Cerebellar nuclear complex (tissue), 1 donor: Measurements from ENCODE around the gene UNC5C.

Experiments
- DNase-seq, 2 experiments: peaks; one replicate each; lab custom pipeline; 2025; lab: John Stamatoyannopoulos, UW

Gene UNC5C

DNA sequence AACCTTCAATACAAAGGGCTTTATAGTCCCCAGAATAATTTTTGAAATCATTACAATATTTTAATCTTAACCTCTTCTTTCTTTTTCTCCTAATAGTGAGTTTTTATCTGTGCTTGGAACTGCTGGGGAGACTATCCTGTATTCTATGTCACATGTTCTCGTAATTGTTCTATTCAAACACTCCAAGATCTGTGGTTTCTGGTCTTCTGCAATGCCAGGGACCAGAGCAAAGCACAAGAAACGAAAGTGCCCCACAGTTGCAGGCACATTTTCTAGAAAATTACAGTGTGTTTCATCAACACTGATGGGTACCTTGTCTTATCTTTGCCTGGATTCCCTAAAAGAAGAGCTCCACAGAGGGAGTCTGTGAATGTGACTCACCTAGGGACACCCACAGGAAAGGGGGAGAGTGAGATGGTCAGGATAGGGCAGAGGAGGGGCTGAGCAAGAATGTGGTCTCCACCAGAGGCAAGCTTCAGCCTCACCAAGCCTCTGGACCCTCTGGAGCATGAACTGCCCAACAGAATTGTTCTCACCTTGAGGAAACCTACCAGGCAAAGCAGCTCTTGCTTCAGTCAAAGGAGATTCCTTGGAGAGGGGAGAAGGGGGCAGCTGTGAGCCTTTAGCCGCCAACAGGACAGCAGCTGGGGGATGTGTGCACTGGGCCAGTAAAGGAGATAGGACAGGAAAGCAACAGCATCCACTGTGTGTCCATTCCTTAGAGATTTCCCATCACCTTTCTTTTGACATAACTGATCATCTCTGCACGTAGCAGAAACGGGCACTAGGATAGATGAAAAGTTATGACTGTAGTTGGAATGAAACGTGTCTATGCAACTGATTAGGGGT is 25.9 kb downstream of the UNC5C start:
- DNase-seq = no peak

DNA sequence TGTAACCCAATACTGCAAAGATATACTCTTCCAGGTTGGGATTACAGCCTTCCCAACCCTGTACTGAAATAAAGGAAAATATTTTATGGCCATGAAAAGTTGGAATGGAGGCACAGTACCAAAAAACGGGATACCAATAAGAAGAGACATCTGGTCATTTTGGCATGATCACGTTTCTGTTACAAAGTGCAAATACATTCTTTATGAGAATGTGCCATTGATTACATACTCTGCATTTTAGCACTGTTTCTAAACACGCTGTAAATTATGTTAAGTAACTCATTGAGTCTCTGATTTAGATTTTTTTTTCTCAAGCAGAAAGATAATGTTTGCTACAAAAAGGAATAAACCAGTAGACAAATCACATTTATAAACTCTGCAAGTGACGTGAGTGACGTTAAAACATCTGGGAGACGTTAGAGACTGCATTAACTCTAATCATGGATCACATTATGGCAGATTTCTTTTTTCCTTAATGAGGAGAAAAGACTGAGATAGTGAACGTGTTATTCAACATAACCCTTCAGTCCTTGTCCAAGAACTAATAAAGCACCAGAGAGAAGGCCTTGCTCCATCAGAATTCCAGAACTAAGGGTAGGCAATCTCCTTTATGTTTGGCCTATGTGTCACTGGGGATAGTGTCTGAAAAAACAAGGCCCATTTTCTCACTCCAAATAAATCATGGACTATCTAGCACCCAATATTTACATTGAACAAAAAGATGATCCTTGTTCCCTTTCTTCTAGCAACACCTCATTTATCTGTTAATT is 31.0 kb downstream of the UNC5C start:
- no peak for DNase-seq

DNA sequence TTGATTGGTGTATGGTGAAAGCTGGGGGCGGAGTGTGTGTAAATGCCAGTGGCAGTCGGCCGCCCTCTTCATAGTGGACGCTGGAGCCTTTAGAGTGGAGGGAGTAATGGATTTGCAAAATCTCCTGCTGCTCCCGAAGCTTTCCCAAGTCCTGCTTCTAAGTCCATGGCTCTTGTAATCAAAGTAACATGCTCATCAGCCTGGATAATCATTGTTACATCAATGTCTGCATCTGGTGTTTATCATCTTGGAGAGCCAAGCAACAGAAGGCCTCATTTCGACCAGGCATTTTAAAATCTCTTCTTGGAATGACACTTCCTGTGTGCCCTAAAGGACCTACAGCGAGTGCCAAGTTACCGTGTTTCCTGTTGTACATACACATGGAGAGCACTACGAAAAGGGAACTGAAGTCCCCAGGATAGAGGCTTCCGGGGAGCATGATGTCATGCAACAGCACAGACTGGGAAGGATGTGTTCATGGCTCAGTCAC is 32.2 kb downstream of the UNC5C start:
- DNase-seq = no peak

DNA sequence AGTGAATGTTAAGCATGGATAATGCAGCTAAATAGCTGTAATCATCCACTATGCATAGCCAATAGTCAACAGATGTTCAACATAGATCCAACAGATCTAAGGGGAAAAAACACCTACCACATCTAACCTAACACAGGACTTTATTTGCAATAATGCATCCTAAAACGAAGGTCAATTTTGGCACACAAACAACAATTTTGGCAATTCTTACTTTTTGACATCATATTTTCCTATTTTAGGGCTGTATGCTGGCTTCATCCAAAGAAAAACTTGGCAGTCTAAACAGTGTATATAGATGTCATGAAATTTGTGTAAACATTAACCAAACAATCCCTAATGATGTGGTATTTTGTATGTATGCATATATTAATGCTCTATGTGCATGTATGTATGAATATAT is 33.2 kb downstream of the UNC5C start:
- no peak for DNase-seq

DNA sequence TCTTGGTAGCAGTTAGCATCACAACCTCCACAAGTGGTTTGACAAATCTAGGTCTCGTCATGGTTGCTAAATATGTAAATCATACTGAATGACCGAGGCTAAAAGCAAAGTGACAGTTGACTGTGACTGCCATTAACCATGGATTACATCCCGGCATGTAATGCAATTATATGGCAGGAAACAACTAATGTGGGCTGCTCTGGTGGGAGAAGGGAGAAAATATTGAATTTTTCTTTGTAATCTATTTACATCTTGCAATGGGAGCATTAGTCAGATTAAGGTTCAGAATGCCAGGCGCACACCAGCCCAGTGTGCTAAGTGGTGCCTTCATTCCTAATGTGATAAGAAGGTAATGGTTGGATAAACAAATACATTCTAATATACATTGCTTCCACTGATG is 35.8 kb downstream of the UNC5C start:
- DNase-seq = no peak

DNA sequence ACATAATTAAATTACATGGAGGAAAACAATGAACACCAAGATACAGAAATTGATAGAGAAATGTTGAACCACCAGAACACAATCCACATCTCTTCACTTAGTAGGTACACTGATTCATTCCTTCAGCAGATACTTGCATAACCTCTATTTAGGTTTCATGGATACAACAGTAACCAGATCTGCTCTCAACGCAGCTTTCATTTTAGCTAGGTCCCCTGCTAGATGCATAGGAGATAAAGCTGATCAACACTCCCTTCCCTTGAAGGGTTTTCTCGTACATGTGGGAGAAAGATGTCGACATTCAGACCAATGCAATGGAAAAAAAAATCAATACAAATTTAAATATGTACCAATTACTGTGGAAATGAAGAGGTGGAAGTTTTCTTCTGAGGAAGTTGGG is 37.3 kb downstream of the UNC5C start:
- DNase-seq = no peak

DNA sequence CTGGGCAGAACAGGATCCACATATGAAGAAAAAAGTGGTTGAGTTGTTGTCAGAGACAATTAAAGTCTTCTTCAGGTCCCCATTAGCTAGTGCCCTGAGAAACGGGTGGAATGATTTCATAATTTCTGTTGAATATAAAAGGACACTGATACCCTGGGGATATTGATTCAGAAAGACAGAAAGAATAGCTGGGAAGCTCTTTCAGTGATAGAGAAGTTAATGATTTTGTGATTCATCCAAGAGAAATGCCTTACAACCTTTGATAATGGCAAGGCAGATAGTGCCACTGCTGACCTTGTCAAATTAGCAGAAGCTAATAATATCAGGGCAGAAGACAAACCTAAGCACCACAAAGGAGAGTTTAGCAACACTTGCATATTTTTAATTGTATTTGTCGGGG is 37.9 kb downstream of the UNC5C start:
- no peak for DNase-seq

DNA sequence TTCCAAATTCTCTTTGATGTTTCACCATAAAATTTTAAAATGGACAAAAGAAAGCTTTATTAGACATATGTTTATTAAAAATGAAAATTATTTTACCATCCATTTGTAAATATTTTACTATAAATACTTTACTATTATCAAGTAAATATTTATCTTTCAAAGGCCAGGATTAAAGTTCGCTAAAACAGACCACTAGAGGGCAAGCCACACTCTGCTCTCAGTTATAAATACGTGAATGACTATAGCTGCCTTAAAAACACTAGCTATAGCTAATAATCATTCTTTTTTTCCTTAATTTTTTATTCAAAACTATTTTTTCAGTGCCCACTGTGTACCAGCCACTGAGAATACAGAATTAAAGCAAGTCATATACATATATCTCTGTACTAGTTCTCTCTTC is 38.6 kb downstream of the UNC5C start:
- no peak for DNase-seq

DNA sequence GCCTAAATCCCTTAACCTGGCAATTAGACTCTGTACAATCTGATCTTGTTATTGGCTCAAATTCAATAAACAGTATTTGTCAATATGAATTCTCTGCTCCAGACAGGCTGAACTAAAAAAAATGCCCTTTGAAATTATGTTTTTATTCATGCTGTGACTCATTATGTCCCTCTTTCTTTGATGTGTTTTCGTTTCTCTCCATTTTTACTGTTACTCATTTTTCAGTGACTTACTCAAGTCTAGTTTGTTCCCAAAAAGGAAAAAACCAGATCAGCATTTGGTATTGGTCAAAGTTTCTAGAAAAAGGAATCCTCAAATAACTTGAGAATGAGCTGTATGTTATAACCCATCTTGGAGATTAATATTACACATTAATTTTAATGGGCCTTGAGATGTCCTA is 40.4 kb downstream of the UNC5C start:
- no peak for DNase-seq

DNA sequence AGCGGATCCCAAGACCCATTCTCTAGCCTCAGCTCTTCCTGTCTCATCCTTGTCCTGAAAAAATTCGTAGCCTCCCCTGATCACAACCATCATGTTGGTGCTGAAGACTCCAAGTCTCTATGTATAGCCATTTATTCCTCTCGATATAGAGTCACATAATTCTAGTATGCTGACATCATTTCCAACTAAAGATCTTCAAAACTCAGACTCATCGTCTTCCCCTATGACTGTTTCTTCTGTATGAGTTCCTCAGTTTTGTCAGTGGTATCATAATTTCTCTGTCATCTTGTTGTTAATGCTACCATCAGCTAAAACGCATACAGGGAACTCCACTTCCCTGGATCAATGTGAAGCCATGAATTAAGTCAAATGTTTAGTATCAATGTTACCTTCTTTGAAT is 41.2 kb downstream of the UNC5C start:
- no peak for DNase-seq

DNA sequence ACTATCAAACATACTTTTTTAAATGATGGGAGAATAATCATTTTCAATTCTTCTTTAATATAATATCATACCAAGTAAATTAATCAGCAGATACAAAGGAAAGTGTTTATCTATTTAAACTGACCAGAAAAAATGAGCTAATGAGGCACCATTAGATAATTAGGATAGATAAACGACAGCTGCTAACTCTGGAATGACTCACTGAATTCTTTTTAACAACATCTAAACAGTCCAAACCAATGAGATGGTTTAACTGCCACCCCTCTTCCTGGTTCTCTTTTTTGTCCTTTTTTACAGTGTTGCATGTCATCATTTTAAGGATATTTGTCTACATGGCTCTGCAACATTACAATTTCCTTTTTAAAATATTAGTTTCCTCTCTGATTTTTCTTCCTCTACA is 41.6 kb downstream of the UNC5C start:
- DNase-seq = no peak

DNA sequence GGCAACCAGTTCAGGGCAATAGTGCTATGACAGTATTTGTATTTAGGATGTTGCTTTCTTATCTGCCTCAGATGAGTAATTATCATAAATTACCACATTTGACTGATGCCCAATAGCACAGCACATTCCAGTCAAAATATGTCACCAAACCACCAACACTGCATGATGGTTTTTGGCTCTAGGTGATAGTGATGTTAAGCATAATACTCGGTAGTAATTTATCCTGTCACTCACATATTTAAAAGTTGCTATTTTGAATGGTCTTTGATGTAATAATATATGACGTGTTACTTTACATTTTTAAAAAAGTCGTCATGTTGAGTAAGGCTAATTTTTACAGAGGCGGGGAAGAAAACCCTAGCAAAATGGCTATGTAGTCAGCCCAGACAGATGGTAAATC is 42.5 kb downstream of the UNC5C start:
- no peak for DNase-seq

DNA sequence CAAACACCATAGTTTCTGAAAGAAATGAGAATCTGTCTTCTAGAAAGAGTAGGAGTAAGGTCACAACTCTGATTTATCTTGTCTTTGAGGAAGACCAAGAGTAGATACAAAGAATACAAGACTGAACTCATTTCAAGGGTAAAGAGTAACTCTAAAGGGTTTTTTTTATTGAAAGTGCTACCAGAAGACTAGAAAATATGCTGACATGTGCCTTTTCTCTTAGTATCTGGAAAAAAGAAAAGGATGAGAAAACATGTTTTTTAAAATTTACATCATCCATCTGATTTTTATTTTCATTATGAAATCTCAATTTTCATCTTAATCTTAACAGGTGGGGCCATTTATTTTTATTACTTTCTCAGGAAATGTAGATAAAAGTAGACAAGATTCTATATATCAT is 43.0 kb downstream of the UNC5C start:
- no peak for DNase-seq

DNA sequence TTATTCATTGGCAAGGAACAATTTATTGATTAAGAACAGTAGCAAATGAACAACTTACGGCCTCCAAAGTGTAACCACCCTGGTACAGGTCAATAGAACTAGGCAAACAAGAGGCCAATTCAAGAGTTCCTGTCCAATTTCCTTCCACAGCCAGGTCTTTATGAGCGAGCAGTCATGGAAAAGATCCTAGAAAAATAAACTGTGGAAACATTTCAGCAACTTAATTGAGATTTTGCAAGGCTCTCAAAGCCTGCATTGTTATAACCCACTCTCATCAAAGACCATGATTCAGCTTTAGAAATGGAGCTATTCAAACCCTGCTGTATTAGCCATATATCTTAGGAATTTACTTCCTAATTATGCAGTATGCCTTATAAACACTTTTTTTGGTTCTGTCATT is 43.6 kb downstream of the UNC5C start:
- DNase-seq = no peak

DNA sequence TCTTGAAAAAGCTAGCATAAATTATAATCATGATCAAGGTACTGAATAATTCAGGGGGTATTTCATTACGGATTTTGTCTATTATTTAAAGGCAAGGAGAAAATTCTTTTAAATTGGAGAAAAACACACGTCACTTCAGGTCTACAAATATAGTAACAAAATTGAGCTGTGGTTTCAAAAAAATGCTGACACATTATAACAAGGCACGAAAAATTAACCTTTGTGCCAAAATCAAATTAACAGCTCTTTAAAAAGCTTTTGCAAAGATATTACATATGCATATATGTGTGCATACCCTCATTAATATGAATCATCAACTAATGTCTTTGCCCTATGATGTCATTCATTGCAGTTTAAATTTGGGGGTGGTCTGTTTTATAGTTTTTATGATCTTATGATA is 44.3 kb downstream of the UNC5C start:
- DNase-seq = no peak

DNA sequence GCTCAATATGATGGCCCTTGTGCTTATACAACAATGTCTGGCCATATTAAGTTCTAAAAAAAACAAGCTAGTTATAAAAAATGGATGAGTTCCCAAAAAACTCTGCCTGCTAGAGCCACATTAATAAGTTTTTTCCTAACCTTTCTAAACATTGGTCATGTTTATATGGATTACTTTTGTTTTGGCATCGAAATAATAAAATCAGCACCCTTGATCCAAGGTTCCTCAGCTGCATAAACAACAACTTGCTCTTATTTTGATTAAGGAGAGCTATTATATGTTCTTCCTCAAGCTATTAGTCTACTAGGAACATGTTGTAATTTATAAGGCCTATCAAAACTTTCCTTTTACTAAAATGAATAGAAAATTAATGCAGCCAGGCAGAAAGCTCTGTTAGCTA is 48.4 kb downstream of the UNC5C start:
- DNase-seq = no peak

DNA sequence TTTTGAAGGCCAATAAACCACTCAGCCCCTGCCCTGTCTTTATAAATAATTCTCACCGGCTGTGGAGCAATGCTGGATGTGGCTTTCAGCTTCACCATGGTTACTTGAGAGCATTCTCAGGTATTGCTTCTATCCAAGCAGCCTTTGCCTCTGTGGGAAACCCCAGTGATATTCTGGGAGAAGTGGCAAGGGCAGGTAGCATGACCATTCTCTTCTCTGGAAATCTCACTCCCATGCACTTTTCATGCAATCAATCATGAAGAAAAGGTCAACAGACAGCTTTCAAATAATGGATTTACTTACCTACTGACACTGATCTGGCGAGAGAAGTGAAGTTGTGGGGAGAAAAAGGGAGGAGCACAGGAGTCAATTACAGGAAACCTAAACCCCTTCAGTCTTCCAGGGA is 49.5 kb downstream of the UNC5C start:
- DNase-seq = no peak

DNA sequence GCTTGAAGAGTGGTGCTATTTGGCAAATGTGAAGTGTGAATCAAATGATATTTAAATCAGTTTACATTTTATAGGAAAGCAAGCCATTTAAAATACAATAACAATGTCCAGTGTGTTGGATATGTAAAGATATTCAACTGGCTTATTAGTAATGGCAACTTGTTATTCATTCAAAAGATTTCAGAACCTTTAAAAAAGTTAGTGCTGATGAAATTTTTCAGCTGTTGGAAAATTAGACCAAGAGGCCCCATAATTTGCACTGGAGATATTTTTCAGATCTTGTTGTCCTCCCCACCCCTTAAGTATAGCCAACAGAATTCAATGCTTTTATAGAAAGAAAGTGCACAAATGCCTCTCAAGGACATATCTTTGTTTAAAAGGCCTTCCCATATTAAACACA is 54.6 kb downstream of the UNC5C start:
- no peak for DNase-seq

DNA sequence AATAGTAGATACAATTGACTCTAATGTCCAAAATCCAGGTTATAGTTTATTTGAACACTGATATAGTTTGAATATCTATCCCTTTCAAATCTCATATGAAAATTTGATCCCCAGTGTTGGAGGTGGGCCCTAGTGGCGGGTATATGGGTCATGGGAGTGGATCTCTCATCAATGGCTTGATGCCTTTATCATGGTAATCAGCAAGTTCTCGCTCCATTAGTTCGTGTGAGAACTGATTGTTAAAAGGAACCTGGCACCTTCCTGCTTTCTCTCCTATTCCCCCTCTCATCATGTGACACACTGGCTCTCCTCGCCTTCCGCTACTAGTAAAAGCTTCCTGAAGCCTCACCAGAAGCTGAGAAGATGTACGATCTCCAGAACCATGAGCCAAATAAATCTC is 70.1 kb downstream of the UNC5C start:
- DNase-seq = no peak

DNA sequence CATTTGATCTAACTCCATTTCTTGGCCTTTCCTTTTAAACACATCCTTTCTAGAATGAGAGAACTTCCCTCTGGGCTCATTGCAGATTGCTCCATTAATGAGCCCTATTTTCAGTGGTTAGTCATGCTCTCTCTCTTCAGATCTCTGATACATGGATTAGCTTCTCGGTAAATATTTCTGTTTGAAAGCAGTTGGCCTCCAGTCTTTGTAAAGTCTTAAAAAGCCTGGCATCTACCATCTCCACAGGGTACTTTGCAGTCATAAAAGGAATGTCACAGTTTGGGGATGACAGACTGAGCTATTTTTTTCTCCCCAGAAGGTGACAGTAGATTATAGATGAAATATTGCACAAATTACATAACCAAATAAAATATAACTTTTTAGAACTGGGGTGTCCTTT is 72.7 kb downstream of the UNC5C start:
- no peak for DNase-seq

DNA sequence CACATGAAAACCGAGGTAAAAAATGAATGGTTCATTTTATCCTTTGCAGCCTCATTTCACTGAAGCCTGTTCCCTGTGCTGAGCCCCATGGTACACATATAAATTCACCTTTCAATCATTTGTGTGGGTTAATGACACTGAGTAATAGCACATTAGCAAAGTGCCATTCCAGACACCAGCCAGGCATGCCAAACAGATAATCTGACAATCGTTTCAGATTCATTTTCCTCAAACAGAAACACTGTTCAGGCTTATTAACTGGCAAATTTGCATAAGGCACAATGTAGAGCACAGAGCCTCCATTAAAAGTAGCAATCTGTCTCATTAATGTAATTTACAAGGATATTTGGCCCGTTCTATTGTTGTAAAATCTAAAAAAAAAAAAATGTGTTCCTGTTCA is 76.2 kb downstream of the UNC5C start:
- no peak for DNase-seq

DNA sequence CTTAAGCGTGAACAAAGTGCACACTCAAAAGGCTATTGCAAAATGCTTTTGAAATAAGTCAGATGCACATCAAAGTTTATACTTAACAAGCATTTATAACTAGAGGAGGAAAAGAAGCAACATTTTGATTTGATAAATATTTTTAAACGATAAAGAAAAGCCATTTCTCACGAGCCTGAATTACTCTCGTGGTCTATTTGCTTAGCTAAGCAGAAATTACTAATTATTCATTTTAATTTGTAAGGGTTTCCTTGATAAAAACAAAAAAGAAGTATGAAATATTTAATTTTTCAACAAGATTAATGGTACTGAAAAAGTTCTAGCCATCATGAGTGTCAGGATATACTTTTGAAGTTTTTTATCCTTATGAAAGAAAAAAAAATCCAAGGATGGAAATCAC is 78.2 kb downstream of the UNC5C start:
- no peak for DNase-seq

DNA sequence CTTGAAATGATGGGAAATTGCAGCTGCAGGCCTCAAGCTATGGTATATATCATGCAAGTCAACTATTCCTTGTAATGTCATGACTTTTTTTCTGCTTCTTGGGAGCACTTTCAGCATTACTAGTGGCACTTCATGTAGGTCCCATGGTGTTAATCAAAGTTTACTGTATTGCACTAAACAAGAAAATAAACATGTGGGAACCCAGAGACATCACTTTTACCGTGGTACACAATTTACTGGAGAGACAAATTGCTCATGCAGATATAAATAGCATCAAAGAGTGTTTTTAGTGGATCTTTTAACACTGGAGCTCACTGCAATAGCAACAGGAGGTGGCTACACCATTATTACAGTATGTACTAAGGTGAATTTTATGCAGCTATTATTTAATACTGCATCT is 79.2 kb downstream of the UNC5C start:
- no peak for DNase-seq
